Middle frontal gyrus (tissue), 1 donor: ENCODE results near the gene CABP2.
"Not testable (repeated sequence)": the region's sequence is repeated elsewhere in the genome, so short reads cannot be mapped to it uniquely, and the experiment has no call there.

Experiments
- DNase-seq: peaks from one replicate; pipeline ENCODE4 v3.0.0-alpha.2; 2015; ENCODE audit warnings: low spot score; ENCODE audit errors: extremely low spot score

The CABP2 gene

GRCh38 chr11:67522844-67523555 lies at the start of gene CABP2:
CABP2 (minus strand) TSS chr11:67523446; CDS start chr11:67523326, 120 bp downstream.
- no peak for DNase-seq

DNA sequence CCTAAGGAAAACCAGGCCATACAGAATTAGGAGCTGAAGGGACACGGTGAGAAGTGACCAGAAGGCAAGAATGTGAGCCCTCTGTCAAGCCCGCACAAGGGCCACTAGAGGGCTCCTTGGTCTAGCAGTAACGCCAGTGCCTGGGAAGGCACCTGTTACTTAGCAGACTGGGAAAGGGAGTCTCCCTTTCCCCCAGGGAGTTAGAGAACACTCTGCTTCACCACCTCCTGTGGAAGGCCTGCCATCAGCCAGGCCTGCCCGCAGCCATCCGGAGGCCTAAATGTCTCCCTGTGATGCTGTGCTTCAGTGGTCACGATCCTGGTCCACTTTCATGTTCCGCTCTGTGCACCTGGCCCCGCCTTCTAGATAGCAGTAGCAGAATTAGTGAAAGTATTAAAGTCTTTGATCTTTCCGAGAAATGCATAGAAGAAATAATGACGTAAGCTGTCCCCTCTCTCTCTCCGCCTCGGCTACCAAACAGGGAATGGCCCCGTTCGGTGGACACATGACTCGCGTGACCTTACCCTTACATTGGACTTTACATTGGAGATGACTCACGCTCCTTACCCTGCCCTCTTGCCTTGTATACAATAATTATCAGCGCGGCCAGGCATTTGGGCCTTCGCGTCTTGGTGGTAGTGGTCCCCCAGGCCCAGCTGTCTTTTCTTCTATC lies 49.6 kb upstream of the CABP2 start:
- DNase-seq = no peak

- no peak for DNase-seq
Observed at GRCh38 chr11:67572305-67572704, 49.1 kb upstream of the CABP2 start.

DNA sequence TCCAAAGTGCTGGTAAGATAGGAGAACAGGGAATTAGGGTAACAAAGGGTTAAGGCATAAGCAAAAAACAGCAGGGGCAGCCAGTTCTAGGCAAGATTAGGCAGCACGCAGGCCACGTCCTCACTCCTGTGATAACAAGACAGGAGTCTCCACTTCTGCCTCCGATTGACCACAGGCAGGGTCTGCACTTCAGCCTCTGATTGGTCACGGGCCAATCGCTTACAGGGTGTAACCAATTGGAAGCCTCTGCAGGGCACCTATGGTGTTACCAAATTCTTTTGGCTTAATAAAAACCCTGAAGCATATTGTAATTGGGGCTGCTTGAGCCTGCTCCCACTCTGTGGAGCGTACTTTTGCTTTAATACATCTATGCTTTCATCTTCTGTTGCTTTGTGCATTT lies 48.2 kb upstream of the CABP2 start:
- no peak for DNase-seq

- no peak for DNase-seq
Observed at GRCh38 chr11:67564230-67564629, 41.0 kb upstream of the CABP2 start.

DNA sequence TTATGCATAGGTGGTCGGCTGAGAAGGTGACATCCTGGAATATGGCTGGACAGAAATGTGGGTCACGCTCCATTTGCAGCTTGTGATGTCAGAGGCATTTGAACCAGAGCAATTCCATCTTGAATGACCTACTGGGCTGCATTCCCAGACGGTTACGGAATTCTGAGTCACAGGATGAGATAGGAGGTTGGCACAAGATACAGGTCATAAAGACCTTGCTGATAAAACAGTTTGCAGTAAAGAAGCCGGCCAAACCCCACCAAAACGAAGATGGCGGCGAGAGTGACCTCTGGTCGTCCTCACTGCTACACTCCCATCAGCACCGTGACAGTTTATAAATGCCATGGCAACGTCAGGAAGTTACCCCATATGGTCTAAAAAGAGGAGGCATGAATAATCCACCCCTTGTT lies 40.5 kb upstream of the CABP2 start:
- DNase-seq = not testable (repeated sequence)

DNA sequence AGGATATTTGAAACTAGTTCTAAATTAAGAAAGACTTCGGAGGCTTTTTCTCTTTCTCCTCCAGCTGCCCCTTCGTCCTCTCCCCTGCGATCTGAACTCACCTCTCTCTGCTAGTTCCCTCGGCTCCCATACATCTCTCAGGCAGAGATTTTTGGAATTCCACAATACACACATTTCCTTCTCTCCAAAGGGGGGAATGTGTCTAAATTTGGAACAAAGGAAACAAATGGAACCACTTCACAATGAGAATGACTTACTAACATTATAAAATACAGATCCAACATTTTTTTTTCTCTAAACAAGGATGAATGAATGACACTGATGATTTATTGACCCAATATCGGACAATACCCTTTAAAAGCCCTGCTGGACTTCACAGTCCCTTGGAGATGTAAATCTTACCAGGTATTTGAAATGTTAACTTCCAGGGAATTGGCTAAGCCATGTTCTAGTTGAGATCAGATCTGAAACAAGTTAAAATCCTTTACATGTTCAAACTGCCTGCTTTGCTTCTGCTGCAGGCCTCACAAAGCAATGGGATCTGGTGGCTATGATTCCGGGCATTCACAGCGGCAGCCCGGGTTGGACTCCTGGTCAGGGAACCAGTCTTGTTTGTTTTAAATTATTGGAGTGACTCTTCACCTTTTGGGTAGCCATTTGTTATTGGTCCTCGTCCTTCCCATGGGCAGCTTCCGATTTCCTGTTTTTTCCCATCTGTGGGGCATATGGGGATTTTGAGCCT lies 39.9 kb upstream of the CABP2 start:
- no peak for DNase-seq

GRCh38 chr11:67561971-67562619 lies 38.8 kb upstream of the CABP2 start:
- DNase-seq = no peak

DNA sequence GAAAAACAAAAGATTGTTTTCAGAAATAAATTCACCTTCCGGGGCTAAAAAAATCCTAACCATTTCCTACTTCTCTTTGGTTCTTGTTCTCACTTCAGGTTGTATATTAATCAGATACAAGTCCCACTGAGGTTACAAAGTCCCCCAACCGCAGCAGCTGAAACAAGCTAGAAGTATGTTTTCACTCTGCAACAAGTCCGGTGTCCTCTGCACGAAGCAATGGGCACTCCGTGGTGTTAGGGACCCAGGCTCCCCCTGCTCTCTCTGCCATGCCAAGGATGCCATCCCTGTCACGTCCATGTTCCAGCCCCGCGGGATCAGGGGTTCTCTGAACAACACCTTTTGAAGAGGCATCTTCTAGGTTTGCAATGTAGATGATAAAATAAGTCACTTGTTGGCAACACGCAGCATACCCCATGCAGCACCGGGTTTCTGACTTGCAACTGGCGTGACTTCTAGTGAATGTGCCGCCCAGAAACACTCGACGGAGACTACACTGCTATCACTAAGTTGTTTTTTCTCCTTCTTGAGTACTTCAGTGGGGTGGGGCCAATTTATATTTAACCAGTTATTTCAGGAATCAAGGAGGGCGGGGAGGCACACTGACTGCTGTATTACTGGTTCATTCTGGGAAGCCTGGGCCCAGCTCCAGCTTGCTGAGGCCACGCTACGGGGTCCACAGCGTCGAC lies 35.0 kb upstream of the CABP2 start:
- DNase-seq = no peak

- no peak for DNase-seq
Observed at GRCh38 chr11:67556244-67556643, 33.0 kb upstream of the CABP2 start.

DNA sequence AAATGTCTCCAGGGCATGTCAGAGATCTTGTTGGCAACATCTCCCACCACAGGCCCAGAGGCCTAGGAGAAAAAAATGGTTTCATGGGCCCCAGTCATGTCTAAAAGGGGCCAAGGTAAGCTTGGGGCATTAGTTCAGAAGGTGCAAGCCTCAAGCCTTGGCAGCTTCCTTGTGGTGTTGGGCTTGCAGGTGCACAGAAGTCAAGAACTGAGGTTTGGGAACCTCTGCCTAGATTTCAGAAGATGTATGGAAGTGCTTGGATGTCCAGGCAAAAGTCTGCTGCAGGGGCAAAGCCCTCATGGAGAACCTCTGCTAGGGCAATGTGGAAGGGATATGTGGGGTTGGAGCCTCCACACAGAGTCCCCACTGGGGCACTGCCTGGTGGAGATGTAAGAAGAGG lies 28.5 kb upstream of the CABP2 start:
- not testable (repeated sequence) for DNase-seq

GRCh38 chr11:67551127-67551526 lies 27.9 kb upstream of the CABP2 start:
- DNase-seq = no peak

- no peak for DNase-seq
Observed at GRCh38 chr11:67548555-67549110, 25.4 kb upstream of the CABP2 start.

DNA sequence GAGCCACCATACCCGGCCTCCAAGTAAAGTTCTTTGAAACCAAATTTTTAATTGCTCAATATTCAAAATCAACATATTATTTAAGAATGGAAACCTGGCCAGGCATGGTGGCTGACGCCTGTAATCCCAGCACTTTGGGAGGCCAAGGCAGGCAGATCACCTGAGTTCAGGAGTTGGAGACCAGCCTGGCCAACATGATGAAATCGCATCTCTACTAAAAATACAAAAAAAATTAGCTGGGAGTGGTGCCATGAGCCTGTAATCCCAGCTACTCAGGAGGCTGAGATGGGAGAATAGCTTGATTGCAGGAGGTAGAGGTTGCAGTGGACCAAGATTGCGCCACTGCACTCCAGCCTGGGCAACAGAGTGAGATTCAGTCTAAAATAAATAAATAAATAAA lies 24.9 kb upstream of the CABP2 start:
- not testable (repeated sequence) for DNase-seq

DNA sequence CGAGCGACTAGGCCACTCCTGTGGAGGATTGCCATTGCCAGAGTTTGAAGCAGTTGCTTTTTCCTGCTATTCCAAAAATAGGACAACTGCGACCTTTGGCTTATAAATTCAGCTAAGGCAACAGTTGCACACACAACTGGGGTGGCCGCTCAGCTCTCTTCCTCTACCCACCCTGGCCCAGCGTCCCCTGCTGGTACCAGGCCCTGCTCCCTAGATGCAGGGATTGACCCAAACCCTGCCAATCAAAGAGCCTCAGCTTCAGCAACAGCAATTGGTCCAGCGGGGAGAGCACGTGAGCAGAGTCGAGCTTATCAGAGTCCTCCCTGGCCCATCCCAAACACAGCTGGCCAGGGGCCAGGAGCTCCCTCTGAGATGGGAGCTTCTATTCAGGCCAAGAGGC lies 22.0 kb upstream of the CABP2 start:
- DNase-seq = no peak

GRCh38 chr11:67544616-67545242 lies 21.5 kb upstream of the CABP2 start:
- DNase-seq = no peak

DNA sequence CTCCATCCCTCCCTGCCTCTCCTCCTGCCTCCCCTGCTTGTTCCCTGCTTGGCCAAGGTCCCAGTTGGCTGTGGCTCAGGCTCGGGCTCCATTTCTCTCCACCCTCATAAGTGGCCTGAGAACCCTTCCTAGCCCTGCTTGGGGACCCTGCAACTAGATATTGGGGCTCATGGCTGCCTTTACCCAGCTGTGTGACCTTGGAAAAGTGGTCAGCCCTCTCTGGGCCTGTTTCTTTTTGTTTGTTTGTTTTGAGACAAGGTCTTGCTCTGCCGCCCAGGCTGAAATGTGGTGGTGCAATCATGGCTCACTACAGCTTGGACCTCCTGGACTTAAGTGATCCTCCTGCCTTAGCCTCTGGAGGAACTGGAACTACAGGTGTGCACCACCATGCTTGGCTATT lies 20.3 kb upstream of the CABP2 start:
- DNase-seq = no peak

DNA sequence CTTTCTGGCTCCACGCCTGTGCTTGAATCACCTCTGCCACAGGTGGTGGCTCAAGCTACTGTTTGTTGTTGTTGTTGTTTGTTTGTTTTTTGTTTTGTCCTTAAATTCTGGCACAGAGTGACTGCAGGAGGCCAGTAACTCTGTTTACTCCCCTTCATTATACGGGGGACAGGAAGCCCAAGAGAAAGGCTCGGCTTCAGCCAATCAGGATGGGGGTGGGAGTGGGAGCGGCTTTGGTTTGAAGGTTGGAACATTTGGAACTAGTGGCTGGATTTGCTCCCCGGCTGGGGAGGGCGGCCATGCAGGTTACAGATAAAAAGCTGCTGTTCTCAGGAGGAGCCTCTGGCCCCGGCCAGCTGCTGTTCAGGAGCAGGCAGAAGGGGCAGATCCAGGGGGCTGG lies 19.7 kb upstream of the CABP2 start:
- no peak for DNase-seq

- DNase-seq = no peak
Observed at GRCh38 chr11:67542169-67542568, 18.9 kb upstream of the CABP2 start.

DNA sequence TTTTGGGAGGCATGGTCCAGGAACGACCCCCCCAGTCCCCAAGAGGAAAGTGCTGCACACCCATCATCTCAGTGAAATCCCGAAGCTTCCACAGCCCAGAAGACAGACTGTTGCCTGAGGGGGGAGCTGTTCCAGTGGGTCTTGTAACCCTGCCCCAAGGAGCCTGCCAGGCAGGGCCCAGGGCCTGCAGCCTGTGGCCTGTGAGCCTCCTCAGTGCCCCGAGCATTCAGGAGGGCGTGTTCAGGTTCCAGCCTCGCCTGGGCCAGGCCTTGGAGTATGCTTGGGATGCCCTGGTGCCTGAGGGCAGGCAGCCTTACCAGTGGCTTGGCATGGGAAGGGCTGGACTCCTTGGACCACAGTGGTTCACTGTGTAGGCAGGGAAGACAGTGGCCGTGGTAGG lies 18.0 kb upstream of the CABP2 start:
- no peak for DNase-seq

DNA sequence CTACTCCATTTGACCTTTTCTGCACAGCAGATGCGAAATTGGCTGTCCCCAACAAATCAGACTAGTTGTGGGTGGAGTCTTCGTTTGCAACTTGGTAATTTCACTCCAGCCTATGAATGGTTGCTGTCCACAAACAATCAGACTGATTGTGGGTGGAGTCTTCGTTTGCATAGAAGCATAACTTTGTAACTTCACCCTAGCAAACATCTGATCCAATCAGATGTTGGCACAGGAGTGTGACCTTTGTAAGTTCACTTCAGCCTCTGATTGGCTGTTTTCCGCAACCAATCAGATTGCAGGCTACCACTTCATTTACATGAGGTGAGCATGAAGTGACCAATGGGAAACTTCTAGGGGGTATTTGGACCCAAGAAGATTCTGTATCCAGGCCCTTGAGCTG lies 16.3 kb upstream of the CABP2 start:
- DNase-seq = no peak
